Measurements from ENCODE around the gene CEP192. TPM values are rescaled to one million over a fixed set of nuclear protein-coding genes. Genes with fewer than 3 reads are reported as not detected.

Gene CEP192, protein sequence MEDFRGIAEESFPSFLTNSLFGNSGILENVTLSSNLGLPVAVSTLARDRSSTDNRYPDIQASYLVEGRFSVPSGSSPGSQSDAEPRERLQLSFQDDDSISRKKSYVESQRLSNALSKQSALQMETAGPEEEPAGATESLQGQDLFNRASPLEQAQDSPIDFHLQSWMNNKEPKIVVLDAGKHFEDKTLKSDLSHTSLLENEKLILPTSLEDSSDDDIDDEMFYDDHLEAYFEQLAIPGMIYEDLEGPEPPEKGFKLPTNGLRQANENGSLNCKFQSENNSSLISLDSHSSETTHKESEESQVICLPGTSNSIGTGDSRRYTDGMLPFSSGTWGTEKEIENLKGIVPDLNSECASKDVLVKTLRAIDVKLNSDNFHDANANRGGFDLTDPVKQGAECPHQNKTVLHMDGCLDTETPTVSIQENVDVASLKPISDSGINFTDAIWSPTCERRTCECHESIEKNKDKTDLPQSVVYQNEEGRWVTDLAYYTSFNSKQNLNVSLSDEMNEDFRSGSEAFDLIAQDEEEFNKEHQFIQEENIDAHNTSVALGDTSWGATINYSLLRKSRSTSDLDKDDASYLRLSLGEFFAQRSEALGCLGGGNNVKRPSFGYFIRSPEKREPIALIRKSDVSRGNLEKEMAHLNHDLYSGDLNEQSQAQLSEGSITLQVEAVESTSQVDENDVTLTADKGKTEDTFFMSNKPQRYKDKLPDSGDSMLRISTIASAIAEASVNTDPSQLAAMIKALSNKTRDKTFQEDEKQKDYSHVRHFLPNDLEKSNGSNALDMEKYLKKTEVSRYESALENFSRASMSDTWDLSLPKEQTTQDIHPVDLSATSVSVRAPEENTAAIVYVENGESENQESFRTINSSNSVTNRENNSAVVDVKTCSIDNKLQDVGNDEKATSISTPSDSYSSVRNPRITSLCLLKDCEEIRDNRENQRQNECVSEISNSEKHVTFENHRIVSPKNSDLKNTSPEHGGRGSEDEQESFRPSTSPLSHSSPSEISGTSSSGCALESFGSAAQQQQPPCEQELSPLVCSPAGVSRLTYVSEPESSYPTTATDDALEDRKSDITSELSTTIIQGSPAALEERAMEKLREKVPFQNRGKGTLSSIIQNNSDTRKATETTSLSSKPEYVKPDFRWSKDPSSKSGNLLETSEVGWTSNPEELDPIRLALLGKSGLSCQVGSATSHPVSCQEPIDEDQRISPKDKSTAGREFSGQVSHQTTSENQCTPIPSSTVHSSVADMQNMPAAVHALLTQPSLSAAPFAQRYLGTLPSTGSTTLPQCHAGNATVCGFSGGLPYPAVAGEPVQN (N-terminal part only)
- 22.6 and 30.3 TPM in 2 replicates for total RNA-seq

DNA sequence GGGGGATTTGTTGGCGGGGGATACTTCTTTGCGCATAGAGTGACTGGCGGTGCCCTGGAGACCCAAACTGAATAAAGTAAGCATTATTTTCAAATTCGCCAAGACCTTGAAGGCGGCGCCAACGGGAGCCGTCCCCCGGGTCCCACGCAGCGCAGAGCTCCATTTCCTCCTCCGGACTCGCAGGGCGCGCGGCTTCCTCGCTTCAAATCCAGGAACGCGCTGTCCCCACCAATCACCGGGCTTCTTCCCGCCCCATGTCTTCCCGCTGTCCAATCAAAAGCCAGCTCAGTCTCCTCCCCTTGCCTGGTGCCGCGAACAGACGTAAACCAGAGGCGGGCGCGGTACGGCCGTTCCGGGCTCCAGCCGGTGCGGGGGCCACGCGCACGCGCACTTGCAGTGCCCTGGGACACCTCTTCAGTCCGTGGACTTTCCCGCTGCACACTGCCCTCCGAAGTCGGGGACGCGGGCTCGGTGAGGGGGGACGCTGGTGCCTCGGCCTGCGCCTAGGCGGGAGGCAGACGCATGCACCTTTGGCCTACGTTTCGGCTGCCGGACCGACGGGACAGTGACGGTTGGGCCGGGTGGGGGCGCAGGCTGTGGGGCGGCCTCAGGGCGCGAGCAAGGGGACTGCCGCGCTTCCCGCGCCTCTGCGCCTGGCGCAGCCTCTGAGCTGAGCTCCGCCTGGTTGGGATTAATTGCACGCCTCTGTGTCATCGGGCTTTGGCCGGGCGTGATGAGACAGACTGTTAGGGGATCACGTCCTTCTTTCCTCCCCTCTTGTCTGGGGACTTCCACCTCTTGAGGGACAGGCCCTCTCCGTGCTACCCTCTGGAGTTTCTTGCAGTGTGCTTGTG is at the start of gene CEP192:
Gene CEP192 (plus strand): TSS at position 396 of the 854 bp plus-strand sequence. CDS start 8,063 bp downstream, outside the sequence.

DNA sequence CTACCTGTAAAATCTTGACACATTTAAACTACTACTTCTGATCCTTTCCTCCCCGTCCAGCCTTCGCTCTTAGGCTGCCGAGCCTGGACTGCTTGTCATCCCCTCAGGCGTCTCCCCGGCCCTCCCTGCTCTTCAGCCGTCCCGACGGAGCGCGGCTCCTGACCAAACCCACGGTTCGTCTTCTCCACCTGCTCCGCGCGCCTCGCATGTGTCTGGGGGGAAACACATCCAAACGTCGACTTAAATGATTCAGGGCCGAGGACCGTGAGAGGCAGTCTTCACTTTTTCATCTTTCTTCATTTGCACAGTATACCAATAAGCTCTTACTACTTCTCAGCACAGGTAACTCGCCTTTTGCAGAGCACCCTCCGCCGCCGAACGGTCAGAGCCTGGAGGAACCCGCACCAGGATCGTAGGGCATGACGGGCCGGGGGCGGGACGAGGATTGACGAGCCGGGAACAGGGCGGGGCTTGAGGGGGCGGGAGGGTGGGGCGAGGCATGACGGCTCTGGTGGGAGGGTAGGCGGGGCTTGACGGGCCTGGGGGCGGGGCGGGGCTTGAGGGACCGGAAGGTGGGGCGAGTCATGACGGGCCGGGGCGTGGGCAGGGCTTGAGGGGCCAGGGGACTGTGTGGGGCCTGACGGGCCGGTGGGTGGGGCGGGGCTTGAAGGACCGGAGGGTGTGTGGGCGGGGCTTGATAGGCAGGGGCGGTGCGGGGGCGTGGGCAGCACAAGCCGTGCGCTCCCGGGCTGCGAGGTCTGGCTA is 43.7 kb upstream of the CEP192 start, which contains the start of gene SEH1L:
Gene SEH1L (plus strand): TSS at position 727 of the 765 bp plus-strand sequence. CDS start 111 bp downstream, outside the sequence.

Other genes starting within 250 kb of the CEP192 start
- gene PTPN2, start 107.1 kb upstream of the CEP192 start, total RNA-seq = 58.4 and 72.5 TPM in 2 replicates
- 76.2 and 90.0 TPM in 2 replicates for gene SEH1L, start 43.4 kb upstream of the CEP192 start, total RNA-seq
- 0.85 TPM in 1 of 2 replicates, not detected in the other for gene LDLRAD4, start 227.4 kb downstream of the CEP192 start, total RNA-seq

Data from nasal cavity respiratory epithelium epithelial cell of viscerocranial mucosa (primary cell).